CD4-positive, alpha-beta memory T cell (primary cell): ENCODE data around the gene SPON1. TPM values are rescaled to one million over a fixed set of nuclear protein-coding genes. Genes with fewer than 3 reads are reported as not detected.

Source experiments
- CTCF ChIA-PET: fragments of 350-600 bp; sonication (Branson Sonifier 250); formaldehyde crosslinking; loops from one replicate; lab custom pipeline; 2021; ENCODE audit warnings: inconsistent platforms; ENCODE audit not compliant: partially characterized antibody; lab: Charles Lee
- POLR2A ChIA-PET: fragments of 350-600 bp; sonication (Branson Sonifier 250); formaldehyde crosslinking; loops from one replicate; lab custom pipeline; 2021; ENCODE audit not compliant: partially characterized antibody; lab: Charles Lee
- DNase-seq, 5 donors: peaks; one replicate each; pipeline versions ENCODE4 v3.0.0 to v3.0.0-alpha.2; 2020 to 2022; ENCODE audit warnings: mixed read lengths in 1 of 5
- H3K27ac ChIP-seq: one replicate; pipeline ENCODE4 v1.7.0; 2013; ENCODE audit warnings: low read depth, low read length
- H3K27me3 ChIP-seq: 2 replicates; pipeline ENCODE4 v1.7.0; 2013; ENCODE audit warnings: mild to moderate bottlenecking, low read length, moderate library complexity; ENCODE audit not compliant: insufficient read depth
- H3K36me3 ChIP-seq: 2 replicates; pipeline ENCODE4 v1.7.0; 2013; ENCODE audit warnings: mild to moderate bottlenecking, low read length, moderate library complexity; ENCODE audit not compliant: insufficient read depth
- H3K4me1 ChIP-seq: 2 replicates; pipeline ENCODE4 v1.7.0; 2013; ENCODE audit warnings: mild to moderate bottlenecking, low read length, moderate library complexity; ENCODE audit not compliant: insufficient read depth
- H3K4me3 ChIP-seq, 2 donors: one replicate each; pipeline ENCODE4 v1.7.0; 2013; ENCODE audit warnings: low read length in 2 of 2, mild to moderate bottlenecking in 1 of 2
- H3K9me3 ChIP-seq, 2 donors: one replicate each; pipeline ENCODE4 v1.7.0; 2013; ENCODE audit warnings: low read length in 2 of 2, control low read depth in 1 of 2; ENCODE audit not compliant: control insufficient read depth in 1 of 2
- H3K27ac Mint-ChIP-seq, 7 donors: one replicate each; pipeline ENCODE4 v1.8.0; 2020 to 2021; ENCODE audit warnings: mixed read lengths in 7 of 7, mild to moderate bottlenecking in 6 of 7, inconsistent platforms in 3 of 7, moderate library complexity in 3 of 7
- H3K27me3 Mint-ChIP-seq, 2 donors: one replicate each; pipeline ENCODE4 v1.8.0; 2020 to 2021; ENCODE audit warnings: mixed read lengths in 2 of 2
- H3K36me3 Mint-ChIP-seq, 2 donors: one replicate each; pipeline ENCODE4 v1.8.0; 2020 to 2021; ENCODE audit warnings: mixed read lengths in 2 of 2, inconsistent platforms in 1 of 2, mild to moderate bottlenecking in 1 of 2
- H3K4me1 Mint-ChIP-seq, 4 donors: one replicate each; pipeline ENCODE4 v1.8.0; 2020 to 2021; ENCODE audit warnings: mixed read lengths in 4 of 4, mild to moderate bottlenecking in 1 of 4
- H3K4me3 Mint-ChIP-seq, 8 donors: one replicate each; pipeline ENCODE4 v1.8.0; 2020 to 2021; ENCODE audit warnings: mixed read lengths in 8 of 8, mild to moderate bottlenecking in 7 of 8, moderate library complexity in 6 of 8, inconsistent platforms in 3 of 8
- H3K9me3 Mint-ChIP-seq, 8 donors: one replicate each; pipeline ENCODE4 v1.8.0; 2020 to 2021; ENCODE audit warnings: mixed read lengths in 8 of 8, mild to moderate bottlenecking in 5 of 8, inconsistent platforms in 3 of 8, moderate library complexity in 1 of 8
- intact Hi-C: fragments of 100-400 bp; cut with micrococcal nuclease; formaldehyde crosslinking; loops from one replicate; pipeline ENCODE4 v1.15.1; 2023
- polyA plus RNA-seq, 2 donors: library from polyadenylated mRNA; unstranded; fragments of 300-500 nt; fragmentation: Illumina TruSeq; gene quantifications; one replicate each; pipeline ENCODE4 v1.2.3, GENCODE V29; 2021
- total RNA-seq, 2 experiments: library from RNA; stranded (reverse); gene quantifications; one replicate each; pipeline ENCODE4 v1.2.3, GENCODE V29; 2021

Gene SPON1
- total and polyA plus RNA-seq, 4 experiments from 2014 or later = 2.0 to 60.4 (median 30.6) TPM

DNA sequence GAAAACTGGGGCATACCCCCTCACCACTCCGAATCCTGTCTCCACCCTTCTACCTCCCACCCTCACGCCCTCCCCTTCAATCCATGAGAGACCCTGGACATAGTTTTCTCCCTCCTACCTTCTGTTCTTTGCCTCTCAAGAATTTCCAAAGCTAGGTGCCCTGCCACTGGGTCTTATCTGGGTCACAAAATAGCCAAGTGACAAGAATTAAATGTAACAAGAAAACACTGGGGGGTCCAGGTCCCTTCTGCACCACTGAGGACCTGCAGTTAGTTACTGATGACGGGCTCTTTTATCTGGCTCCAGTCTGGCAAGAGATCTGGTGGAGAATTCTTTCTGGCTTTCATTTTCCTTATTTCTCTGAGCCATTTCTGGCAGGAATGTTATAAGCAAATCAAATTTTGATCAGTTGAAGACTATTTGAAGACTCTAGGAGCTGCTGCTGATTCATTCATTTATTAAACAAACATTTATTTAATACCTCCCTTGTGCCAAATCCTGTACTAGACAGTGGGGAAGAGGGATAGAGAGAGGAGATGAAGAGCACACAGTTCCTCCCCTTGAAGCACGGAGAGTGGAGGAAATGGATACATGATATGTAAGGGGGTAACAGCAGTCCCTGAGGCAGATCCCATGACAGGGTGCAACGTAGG lies 261.2 kb downstream of the SPON1 start:
- Histone ChIP-seq H3K4me1 (peaks cover 4% of the 10 kb centered on the region), H3K27ac (no peak overlapping the region), H3K36me3 (no peaks in the 10 kb centered on the region), H3K27me3 (no peaks in the 10 kb centered on the region), H3K9me3 (no peaks in the 10 kb centered on the region), H3K4me3 (no peak overlapping the region)
- ChIA-PET CTCF (no interaction called here), POLR2A (no interaction called here)
- H3K27me3 Mint-ChIP-seq = no peaks in the 10 kb centered on the region
- no peaks in the 10 kb centered on the region for H3K36me3 Mint-ChIP-seq
- intact Hi-C loops = no loop called here
- peaks cover 0 to 3% (median 1%) of the 10 kb centered on the region in 4 donors for H3K4me1 Mint-ChIP-seq
- H3K4me3 Mint-ChIP-seq = no peak overlapping the region
- H3K9me3 Mint-ChIP-seq = no peaks in the 10 kb centered on the region
- no peak for DNase-seq
- peak overlapping the region in 1 of 7 donors; percentile 49 for H3K27ac Mint-ChIP-seq

DNA sequence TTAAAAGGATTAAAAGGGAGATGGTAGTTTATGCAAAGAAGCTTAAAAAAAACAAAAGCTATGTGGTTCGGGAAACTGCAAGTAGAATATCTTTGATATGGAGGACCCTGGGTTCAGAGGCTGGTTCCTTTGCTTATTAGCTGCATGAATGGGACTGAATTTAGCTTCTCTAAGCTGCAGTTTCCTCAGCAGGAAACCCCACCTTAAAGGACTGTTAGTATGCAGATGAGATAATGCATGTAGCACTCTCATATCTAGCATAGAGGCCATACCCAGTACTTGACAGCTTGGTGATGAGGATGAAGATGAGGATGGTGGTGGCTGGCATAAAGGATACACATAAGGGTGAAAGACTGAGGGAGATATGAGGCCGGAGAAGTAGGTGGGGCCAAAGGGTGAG lies 261.9 kb downstream of the SPON1 start:
- intact Hi-C loops = no loop called here
- no peak overlapping the region for H3K27ac Mint-ChIP-seq
- H3K4me3 ChIP-seq = no peak overlapping the region
- H3K27ac ChIP-seq = no peak overlapping the region
- no peak overlapping the region for H3K4me3 Mint-ChIP-seq
- H3K4me1 Mint-ChIP-seq = peaks cover 0 to 3% (median 1%) of the 10 kb centered on the region in 4 donors
- POLR2A ChIA-PET = no interaction called here
- H3K36me3 Mint-ChIP-seq = no peaks in the 10 kb centered on the region
- no peaks in the 10 kb centered on the region for H3K27me3 ChIP-seq
- CTCF ChIA-PET = no interaction called here
- H3K9me3 Mint-ChIP-seq = no peaks in the 10 kb centered on the region
- H3K27me3 Mint-ChIP-seq = no peaks in the 10 kb centered on the region
- H3K4me1 ChIP-seq = peaks cover 4% of the 10 kb centered on the region
- no peaks in the 10 kb centered on the region for H3K36me3 ChIP-seq
- no peak for DNase-seq
- no peaks in the 10 kb centered on the region for H3K9me3 ChIP-seq

DNA sequence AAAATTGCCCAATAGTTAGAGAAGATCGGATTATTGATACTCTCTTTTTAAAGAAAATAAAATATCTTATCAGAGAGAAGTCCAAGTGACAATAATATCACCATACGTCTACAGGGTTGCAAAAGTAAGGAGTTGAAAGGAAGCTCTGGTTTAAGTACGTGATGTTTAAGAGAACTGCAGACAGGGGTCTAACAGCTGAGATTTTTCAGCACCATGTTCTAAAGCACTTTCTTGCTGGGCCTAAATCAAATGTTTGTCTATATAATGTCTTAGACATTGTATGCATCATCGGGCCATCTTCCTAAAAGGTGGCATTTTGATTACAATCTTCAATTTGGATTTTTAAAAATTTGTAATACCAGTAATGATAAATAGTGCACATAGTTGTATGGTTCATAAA lies 263.1 kb downstream of the SPON1 start:
- CTCF ChIA-PET = no interaction called here
- Histone ChIP-seq H3K27ac (no peak overlapping the region), H3K4me1 (peaks cover 4% of the 10 kb centered on the region), H3K27me3 (no peaks in the 10 kb centered on the region), H3K4me3 (no peak overlapping the region), H3K9me3 (no peaks in the 10 kb centered on the region), H3K36me3 (no peaks in the 10 kb centered on the region)
- no peaks in the 10 kb centered on the region for H3K27me3 Mint-ChIP-seq
- H3K36me3 Mint-ChIP-seq = no peaks in the 10 kb centered on the region
- H3K9me3 Mint-ChIP-seq = no peaks in the 10 kb centered on the region
- intact Hi-C loops = no loop called here
- POLR2A ChIA-PET = no interaction called here
- H3K4me1 Mint-ChIP-seq = peaks cover 0 to 3% (median 1%) of the 10 kb centered on the region in 4 donors
- no peak overlapping the region for H3K4me3 Mint-ChIP-seq
- DNase-seq = no peak
- no peak overlapping the region for H3K27ac Mint-ChIP-seq

DNA sequence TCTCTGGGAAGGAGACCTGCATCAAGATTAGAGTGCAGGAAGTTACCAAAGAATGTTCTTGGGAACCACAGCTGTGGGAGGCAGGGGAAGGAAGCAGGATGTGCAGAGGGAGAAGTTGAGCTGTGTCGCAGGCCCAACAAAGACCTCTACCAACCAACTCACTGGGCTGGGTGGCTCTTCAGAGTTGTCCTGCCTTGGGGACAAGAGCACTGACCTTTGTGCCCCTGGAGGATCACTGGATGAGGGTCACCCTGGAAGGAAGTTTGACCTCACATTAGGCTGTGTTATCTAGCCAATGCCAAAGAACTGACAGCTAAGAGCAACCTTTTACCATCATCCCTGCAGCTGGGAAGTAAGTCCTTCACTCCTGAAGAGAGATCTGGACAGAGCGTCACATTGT lies 265.8 kb downstream of the SPON1 start:
- POLR2A ChIA-PET = no interaction called here
- Mint-ChIP-seq H3K4me3 (no peak overlapping the region), H3K9me3 (no peaks in the 10 kb centered on the region), H3K4me1 (peaks cover 0 to 3% (median 1%) of the 10 kb centered on the region in 4 donors), H3K27me3 (peaks cover 4 to 5% of the 10 kb centered on the region in 2 donors), H3K36me3 (no peaks in the 10 kb centered on the region), H3K27ac (no peak overlapping the region)
- CTCF ChIA-PET = interaction anchor here (1.5 kb wide), 1 partner anchor 39 kb away, joined by 3 read pairs; no protein-coding TSS in a partner anchor
- peaks cover 4% of the 10 kb centered on the region for H3K4me1 ChIP-seq
- intact Hi-C loops = no loop called here
- H3K27me3 ChIP-seq = no peaks in the 10 kb centered on the region
- no peaks in the 10 kb centered on the region for H3K36me3 ChIP-seq
- H3K4me3 ChIP-seq = no peak overlapping the region
- no peak for DNase-seq
- H3K27ac ChIP-seq = no peak overlapping the region
- no peaks in the 10 kb centered on the region for H3K9me3 ChIP-seq

DNA sequence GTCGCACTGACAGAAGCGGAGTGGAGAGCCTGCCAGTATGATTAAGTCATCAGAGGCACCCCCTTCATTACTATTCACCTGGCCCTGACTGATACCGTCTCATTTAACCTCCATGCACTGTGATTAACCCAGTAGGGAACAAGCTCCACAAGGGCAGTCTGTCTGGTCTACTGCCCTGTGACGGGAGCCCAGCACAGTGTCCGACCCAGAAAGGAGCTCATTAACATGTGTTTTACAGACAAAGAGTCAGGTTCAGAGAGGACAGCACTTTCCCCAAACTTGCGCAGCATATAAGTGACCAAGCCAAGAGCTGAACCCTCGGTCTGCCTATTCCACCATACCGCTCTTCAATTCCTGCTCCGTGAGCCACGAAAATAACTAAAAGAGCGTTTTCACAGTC lies 266.9 kb downstream of the SPON1 start:
- H3K4me3 ChIP-seq = no peak overlapping the region
- CTCF ChIA-PET = interaction anchor here (1.3 kb wide), 1 partner anchor 457 kb away, joined by 3 read pairs; no protein-coding TSS in a partner anchor
- H3K4me3 Mint-ChIP-seq = no peak overlapping the region

DNA sequence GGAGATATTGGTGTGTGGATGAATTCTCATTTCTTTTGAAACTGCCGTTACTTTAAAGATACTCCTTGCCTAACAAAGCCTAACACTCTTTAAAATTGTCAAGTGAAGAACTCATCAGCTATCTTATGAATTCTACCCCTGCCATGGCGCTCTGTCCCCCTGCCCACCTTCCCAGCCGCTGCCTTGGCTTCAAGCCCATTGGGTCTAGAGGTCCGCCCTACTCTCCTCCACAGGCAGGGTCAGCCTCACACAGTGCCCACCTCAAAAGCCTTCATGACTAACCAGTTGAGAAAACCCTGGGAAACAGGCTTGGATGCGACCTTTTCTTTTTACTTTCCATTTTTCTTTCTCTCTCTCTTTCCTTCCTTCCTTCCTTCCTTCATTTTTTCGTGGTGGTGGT lies 267.9 kb downstream of the SPON1 start:
- Histone ChIP-seq H3K27ac (no peak overlapping the region), H3K36me3 (no peaks in the 10 kb centered on the region), H3K27me3 (no peaks in the 10 kb centered on the region), H3K4me1 (no peaks in the 10 kb centered on the region), H3K9me3 (no peaks in the 10 kb centered on the region), H3K4me3 (no peak overlapping the region)
- no peaks in the 10 kb centered on the region for H3K36me3 Mint-ChIP-seq
- no peak overlapping the region for H3K4me3 Mint-ChIP-seq
- H3K9me3 Mint-ChIP-seq = no peaks in the 10 kb centered on the region
- peaks cover 4 to 5% of the 10 kb centered on the region in 2 donors for H3K27me3 Mint-ChIP-seq
- intact Hi-C loops = no loop called here
- ChIA-PET CTCF (interaction anchor here (1.3 kb wide), 1 partner anchor 458 kb away, joined by 3 read pairs; no protein-coding TSS in a partner anchor), POLR2A (interaction anchor here (0.5 kb wide), 1 partner anchor 29 kb away, joined by 3 read pairs; no protein-coding TSS in a partner anchor)
- H3K27ac Mint-ChIP-seq = peak overlapping the region in 1 of 7 donors; percentile 37
- no peak for DNase-seq
- no peaks in the 10 kb centered on the region for H3K4me1 Mint-ChIP-seq

More for the DNA sequence above, 266.9 kb downstream of the SPON1 start:
- Mint-ChIP-seq H3K9me3 (no peaks in the 10 kb centered on the region), H3K27ac (no peak overlapping the region), H3K27me3 (peaks cover 4 to 5% of the 10 kb centered on the region in 2 donors), H3K4me1 (no peaks in the 10 kb centered on the region), H3K36me3 (no peaks in the 10 kb centered on the region)
- no peaks in the 10 kb centered on the region for H3K9me3 ChIP-seq
- H3K27ac ChIP-seq = no peak overlapping the region
- H3K36me3 ChIP-seq = no peaks in the 10 kb centered on the region
- intact Hi-C loops = no loop called here
- H3K4me1 ChIP-seq = no peaks in the 10 kb centered on the region
- DNase-seq = no peak
- POLR2A ChIA-PET = no interaction called here
- no peaks in the 10 kb centered on the region for H3K27me3 ChIP-seq

DNA sequence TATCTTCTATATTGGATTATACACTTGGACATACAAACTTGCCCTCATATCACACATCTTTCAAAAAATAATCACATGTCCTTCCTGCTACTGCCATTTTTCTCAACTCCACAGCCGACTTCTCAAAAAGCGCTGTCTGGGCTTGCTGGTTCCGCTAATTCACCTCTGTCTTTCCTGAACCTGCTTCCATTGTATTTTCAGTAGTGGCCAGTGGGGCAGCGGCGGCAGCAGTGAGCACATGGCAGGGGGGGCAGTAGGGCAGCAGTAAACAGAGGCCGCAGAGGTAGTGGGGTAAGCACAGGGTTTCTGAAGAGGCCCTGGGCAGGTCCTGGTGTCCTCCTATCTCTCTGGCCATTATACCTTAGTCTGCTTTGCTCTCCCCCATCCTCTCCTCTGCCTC lies 270.1 kb downstream of the SPON1 start:
- Mint-ChIP-seq H3K4me1 (peaks cover 4 to 7% (median 4%) of the 10 kb centered on the region in 4 donors), H3K9me3 (no peaks in the 10 kb centered on the region), H3K27ac (peak overlapping the region in 1 of 7 donors; percentile 13), H3K4me3 (no peak overlapping the region), H3K27me3 (peaks cover 4 to 5% of the 10 kb centered on the region in 2 donors), H3K36me3 (no peaks in the 10 kb centered on the region)
- ChIA-PET POLR2A (no interaction called here), CTCF (interaction anchor here (1.5 kb wide), 1 partner anchor 18 kb away, joined by 3 read pairs; no protein-coding TSS in a partner anchor)
- Histone ChIP-seq H3K36me3 (no peaks in the 10 kb centered on the region), H3K9me3 (no peaks in the 10 kb centered on the region), H3K4me3 (no peak overlapping the region), H3K27me3 (no peaks in the 10 kb centered on the region), H3K4me1 (no peaks in the 10 kb centered on the region), H3K27ac (no peak overlapping the region)
- intact Hi-C loops = no loop called here
- DNase-seq = no peak
